ES-I3 (cell line): ENCODE measurements around the gene CTDP1.
"Not testable (repeated sequence)": the region's sequence is repeated elsewhere in the genome, so short reads cannot be mapped to it uniquely, and the experiment has no call there.

Experiments used
- H3K36me3 ChIP-seq: 2 replicates; pipeline ENCODE4 v1.6.1; 2013; ENCODE audit warnings: mild to moderate bottlenecking, low read length, control low read depth, moderate library complexity; ENCODE audit not compliant: insufficient read depth
- H3K4me1 ChIP-seq: 2 replicates; pipeline ENCODE4 v1.6.1; 2013; ENCODE audit warnings: mild to moderate bottlenecking, control low read depth, low read length; ENCODE audit not compliant: insufficient read depth
- H3K9ac ChIP-seq: 2 replicates; pipeline ENCODE4 v1.6.1; 2013; ENCODE audit warnings: low read depth, mild to moderate bottlenecking, low read length, moderate library complexity
- H3K9me3 ChIP-seq: 2 replicates; pipeline ENCODE4 v1.6.1; 2013; ENCODE audit warnings: mild to moderate bottlenecking, low read length, moderate library complexity; ENCODE audit not compliant: control insufficient read depth, insufficient read depth

The CTDP1 gene

DNA sequence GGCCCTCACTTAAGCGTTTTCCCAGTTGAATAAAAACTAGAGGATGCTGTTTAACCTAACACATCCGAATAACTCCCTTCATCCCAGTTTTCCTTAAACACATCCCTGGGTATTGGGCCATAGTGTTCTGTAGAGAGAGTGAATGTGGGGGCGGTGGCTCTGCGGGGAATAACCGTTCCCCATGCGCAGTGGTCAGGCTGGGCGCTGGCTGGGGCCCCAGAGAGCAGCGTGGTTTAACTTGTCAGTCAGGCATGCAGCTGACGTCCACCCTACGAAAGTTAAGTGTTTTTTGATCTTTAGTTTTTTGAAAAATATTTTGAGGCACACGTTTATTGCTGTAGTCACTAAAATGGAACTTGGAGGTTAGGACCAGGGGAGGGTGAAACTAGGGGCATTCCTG is 33.7 kb downstream of the CTDP1 start:
- no peaks in the 10 kb centered on the region for H3K4me1 ChIP-seq
- H3K9me3 ChIP-seq = no peaks in the 10 kb centered on the region
- no peak overlapping the region for H3K9ac ChIP-seq
- peaks cover 7% of the 10 kb centered on the region for H3K36me3 ChIP-seq

DNA sequence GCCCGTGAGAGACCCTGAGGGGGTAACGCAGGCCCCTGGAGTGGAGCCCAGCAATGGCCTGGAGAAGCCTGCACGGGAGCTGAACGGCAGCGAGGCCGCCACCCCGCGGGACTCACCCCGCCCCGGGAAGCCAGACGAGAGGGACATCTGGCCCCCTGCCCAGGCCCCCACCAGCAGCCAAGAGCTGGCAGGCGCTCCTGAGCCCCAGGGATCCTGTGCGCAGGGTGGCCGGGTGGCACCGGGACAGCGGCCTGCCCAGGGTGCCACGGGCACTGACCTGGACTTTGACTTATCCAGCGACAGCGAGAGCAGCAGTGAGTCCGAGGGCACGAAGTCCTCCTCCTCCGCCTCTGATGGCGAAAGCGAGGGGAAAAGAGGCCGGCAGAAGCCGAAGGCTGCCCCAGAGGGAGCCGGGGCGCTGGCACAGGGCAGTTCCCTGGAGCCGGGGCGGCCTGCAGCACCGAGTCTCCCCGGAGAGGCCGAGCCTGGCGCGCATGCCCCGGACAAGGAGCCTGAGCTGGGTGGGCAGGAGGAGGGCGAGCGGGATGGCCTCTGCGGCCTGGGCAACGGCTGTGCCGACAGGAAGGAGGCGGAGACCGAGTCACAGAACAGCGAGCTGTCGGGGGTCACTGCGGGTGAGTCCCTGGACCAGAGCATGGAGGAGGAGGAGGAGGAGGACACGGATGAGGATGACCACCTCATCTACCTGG is 35.1 kb downstream of the CTDP1 start:
- peaks cover 13% of the 10 kb centered on the region for H3K36me3 ChIP-seq
- no peak overlapping the region for H3K9ac ChIP-seq
- no peaks in the 10 kb centered on the region for H3K9me3 ChIP-seq
- no peaks in the 10 kb centered on the region for H3K4me1 ChIP-seq

- no peak overlapping the region for H3K9ac ChIP-seq
- H3K36me3 ChIP-seq = peaks cover 16% of the 10 kb centered on the region
- no peaks in the 10 kb centered on the region for H3K4me1 ChIP-seq
- H3K9me3 ChIP-seq = no peaks in the 10 kb centered on the region
Observed at GRCh38 chr18:79715280-79715679, 35.7 kb downstream of the CTDP1 start.

DNA sequence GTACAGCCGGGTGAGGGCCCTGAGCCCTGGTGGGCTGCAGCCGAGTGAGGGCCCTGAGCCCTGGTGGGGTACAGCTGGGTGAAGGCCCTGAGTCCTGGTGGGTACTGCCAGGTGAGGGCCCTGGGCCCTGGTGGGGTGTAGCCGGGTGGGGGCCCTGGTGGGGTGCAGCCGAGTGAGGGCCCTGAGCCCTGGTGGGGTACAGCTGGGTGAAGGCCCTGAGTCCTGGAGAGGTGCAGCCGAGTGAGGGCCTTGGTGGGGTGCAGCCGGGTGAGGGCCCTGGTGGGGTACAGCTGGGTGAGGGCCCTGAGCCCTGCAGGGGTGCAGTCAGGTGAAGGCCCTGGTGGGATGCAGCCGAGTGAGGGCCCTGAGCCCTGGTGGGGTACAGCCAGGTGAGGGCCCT is 37.5 kb downstream of the CTDP1 start:
- Histone ChIP-seq H3K9me3 (no peaks in the 10 kb centered on the region), H3K9ac (no peak overlapping the region), H3K36me3 (peaks cover 16% of the 10 kb centered on the region), H3K4me1 (no peaks in the 10 kb centered on the region)

GRCh38 chr18:79717555-79718074 is 38.0 kb downstream of the CTDP1 start:
- H3K9ac ChIP-seq = no peak overlapping the region
- H3K4me1 ChIP-seq = no peaks in the 10 kb centered on the region
- no peaks in the 10 kb centered on the region for H3K9me3 ChIP-seq
- H3K36me3 ChIP-seq = peaks cover 12% of the 10 kb centered on the region

- Histone ChIP-seq H3K4me1 (no peaks in the 10 kb centered on the region), H3K9ac (no peak overlapping the region), H3K9me3 (no peaks in the 10 kb centered on the region), H3K36me3 (peaks cover 12% of the 10 kb centered on the region)
Observed at GRCh38 chr18:79718126-79718525, 38.5 kb downstream of the CTDP1 start.

DNA sequence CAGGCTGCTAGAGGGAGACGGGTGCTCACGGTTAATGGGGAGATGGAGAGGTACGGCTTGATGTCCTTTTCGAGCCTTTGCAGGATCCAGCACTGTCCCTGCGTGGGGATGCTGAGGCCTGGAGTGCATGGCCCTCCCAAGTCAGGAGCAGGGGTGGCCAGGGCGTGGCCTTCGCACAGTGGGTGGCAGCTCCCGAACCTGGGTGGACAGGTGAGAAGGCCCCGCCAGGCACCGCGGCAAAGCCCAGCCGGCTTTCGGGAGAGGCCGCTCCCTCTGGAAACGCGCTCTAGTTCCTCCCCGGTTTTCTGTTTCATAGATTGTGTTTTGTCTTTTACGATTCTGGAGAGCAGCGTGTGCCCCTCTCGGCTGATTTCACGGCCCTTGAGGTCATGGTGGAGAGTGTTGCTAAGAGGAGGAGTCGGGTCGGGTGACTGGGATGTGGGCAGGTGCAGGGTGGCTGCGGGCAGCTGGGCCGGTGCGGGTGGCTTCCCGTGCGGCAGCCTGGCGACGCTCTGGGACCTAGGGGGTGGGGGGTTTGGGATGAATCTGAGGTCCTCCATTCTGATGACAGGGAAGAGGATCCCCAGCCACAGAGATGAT is 39.4 kb downstream of the CTDP1 start:
- H3K9me3 ChIP-seq = no peaks in the 10 kb centered on the region
- H3K36me3 ChIP-seq = peaks cover 13% of the 10 kb centered on the region
- H3K4me1 ChIP-seq = no peaks in the 10 kb centered on the region
- no peak overlapping the region for H3K9ac ChIP-seq

DNA sequence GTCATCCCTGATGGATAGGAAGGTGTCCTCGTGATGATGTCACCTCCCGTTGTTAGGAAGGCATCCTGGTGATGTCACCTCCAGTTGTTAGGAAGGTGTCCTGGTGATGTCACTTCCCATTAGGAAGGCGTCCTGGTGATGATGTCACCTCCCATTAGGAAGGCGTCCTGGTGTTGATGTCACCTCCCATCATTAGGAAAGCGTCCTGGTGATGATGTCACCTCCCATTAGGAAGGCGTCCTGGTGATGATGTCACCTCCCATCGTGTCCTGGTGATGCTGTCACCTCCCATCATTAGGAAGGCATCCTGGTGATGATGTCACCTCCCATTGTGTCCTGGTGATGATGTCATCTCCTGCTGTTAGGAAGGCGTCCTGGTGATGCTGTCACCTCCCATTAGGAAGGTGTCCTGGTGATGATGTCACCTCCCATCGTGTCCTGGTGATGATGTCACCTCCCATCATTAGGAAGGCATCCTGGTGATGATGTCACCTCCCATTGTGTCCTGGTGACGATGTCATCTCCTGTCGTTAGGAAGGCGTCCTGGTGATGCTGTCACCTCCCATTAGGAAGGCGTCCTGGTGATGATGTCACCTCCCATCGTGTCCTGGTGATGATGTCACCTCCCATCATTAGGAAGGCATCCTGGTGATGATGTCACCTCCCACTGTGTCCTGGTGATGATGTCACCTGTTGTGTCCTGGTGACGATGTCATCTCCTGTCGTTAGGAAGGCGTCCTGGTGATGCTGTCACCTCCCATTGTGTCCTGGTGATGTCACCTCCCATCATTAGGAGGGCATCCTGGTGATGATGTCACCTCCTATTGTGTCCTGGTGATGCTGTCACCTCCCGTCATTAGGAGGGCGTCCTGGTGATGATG is 40.1 kb downstream of the CTDP1 start:
- H3K9ac ChIP-seq = not testable (repeated sequence)

GRCh38 chr18:79720359-79720733 is 40.7 kb downstream of the CTDP1 start:
- Histone ChIP-seq H3K4me1 (no peaks in the 10 kb centered on the region), H3K9me3 (no peaks in the 10 kb centered on the region), H3K9ac (no peak overlapping the region), H3K36me3 (peaks cover 16% of the 10 kb centered on the region)

More for the DNA sequence above, 40.1 kb downstream of the CTDP1 start:
- not testable (repeated sequence) for H3K9me3 ChIP-seq, H3K4me1 ChIP-seq
- H3K36me3 ChIP-seq = peaks cover 16% of the 10 kb centered on the region

GRCh38 chr18:79723036-79723435 is 43.4 kb downstream of the CTDP1 start:
- Histone ChIP-seq H3K9me3 (no peaks in the 10 kb centered on the region), H3K4me1 (no peaks in the 10 kb centered on the region), H3K36me3 (peaks cover 13% of the 10 kb centered on the region), H3K9ac (no peak overlapping the region)

DNA sequence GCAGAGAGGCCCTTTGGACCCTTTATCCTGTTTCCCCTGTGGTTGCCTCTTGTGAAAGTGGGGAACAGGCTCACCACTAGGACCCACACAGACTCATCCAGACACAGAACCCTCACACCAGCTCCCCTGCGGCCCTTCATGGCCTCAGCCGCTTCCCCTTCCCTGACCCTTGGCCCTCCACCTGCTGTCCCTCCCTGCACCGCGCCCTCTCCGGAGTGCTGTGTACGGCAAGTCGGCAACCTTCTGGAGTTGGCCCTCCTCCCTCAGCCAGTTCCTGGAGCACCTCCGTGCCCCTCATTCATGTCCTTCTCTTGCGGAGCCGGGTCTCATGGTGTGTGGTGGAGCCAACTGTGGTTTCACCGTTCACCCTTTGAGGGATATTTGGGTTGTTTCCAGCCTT is 44.0 kb downstream of the CTDP1 start:
- H3K36me3 ChIP-seq = peaks cover 17% of the 10 kb centered on the region

GRCh38 chr18:79724299-79725080 is 44.9 kb downstream of the CTDP1 start:
- Histone ChIP-seq H3K36me3 (peaks cover 17% of the 10 kb centered on the region), H3K9ac (no peak overlapping the region), H3K9me3 (no peaks in the 10 kb centered on the region), H3K4me1 (no peaks in the 10 kb centered on the region)

More for the DNA sequence above, 44.0 kb downstream of the CTDP1 start:
- H3K9ac ChIP-seq = no peak overlapping the region
- H3K4me1 ChIP-seq = no peaks in the 10 kb centered on the region
- no peaks in the 10 kb centered on the region for H3K9me3 ChIP-seq

GRCh38 chr18:79725486-79725885 is 45.9 kb downstream of the CTDP1 start:
- peaks cover 4% of the 10 kb centered on the region; the same call in 1 of the 2 replicates for H3K9me3 ChIP-seq
- H3K36me3 ChIP-seq = peaks cover 18% of the 10 kb centered on the region
- no peak overlapping the region for H3K9ac ChIP-seq
- no peaks in the 10 kb centered on the region for H3K4me1 ChIP-seq

GRCh38 chr18:79726721-79727120 is 47.1 kb downstream of the CTDP1 start:
- H3K4me1 ChIP-seq = no peaks in the 10 kb centered on the region
- H3K36me3 ChIP-seq = peaks cover 21% of the 10 kb centered on the region
- H3K9me3 ChIP-seq = peaks cover 13% of the 10 kb centered on the region
- no peak overlapping the region for H3K9ac ChIP-seq
